GM21360 (cell line): ENCODE measurements around the gene TREML1.
"Not testable (repeated sequence)": the region's sequence is repeated elsewhere in the genome, so short reads cannot be mapped to it uniquely, and the experiment has no call there.

Experiments
- ATAC-seq: cut with Tn5 transposase; IDR thresholded peaks from one replicate; pipeline ENCODE4 v1.9.1; 2021; ENCODE audit warnings: mild to moderate bottlenecking, moderate library complexity; ENCODE audit not compliant: unreplicated experiment

TREML1 gene

GRCh38 chr6:41153451-41153850, 696 bp downstream of the TREML1 start:
- ATAC-seq: no peak

DNA sequence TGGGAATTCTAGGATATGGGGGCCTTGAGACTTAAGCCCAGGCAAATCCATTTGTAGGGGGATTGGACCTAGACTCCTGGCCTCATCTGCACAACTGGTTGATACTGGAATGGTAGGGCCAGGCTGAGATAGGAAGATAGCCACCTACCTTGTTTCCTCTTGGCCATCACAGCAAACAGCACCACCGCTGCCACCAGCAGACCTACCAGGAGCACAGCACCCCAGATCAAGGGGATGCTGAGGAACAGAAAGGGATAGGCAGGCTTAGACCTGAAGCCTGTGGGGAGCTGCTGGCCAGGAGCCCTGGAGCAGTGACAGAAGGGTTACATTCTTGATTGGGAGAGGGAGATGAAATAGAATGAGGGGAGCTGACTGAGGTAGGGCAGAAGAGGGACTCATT, 3.5 kb downstream of the TREML1 start:
- ATAC-seq: no peak

DNA sequence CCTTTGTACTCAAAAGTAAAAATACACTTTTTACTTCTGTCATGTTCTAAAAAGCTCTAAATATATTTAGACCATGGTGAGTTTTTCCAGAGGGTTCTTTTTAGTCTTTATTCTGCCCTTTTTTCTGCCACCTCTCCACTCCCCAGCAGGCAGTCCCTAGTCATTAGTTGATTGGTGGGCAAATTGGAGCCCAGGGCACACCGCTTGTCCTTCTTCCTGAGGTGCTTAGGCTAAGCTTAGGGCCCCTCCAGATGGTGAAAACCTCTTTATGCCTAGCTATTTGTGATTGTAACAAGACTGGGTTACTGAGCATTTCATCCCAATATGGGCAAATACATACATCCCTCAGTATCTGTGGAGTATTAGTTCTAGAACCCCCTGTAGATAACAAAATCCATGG, 6.2 kb downstream of the TREML1 start:
- ATAC-seq: no peak

GRCh38 chr6:41136911-41137310, 17.2 kb downstream of the TREML1 start:
- no peak for ATAC-seq

- no peak for ATAC-seq
Observed at GRCh38 chr6:41135062-41135832, 18.9 kb downstream of the TREML1 start.

- no peak for ATAC-seq
Observed at GRCh38 chr6:41132254-41132653, 21.9 kb downstream of the TREML1 start.

DNA sequence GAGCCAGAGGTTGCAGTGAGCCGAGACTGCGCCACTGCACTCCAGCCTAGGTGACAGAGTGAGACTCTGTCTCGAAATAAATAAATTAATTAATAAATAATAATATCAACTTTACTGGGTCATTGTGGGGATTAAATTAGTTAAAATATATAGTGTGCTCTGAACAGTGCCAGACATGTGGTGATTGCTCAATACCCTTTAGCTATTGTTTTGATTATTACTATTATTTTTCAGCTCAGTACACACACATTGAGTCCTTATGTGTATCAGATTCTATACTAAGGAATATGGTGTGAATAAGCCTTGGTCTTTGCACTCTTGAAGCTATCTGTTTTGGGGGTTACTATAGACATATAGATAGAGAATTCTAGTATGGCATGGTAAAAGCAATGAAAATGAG, 28.9 kb downstream of the TREML1 start:
- ATAC-seq: no peak

- ATAC-seq: no peak
Observed at GRCh38 chr6:41122918-41123317, 31.2 kb downstream of the TREML1 start.

DNA sequence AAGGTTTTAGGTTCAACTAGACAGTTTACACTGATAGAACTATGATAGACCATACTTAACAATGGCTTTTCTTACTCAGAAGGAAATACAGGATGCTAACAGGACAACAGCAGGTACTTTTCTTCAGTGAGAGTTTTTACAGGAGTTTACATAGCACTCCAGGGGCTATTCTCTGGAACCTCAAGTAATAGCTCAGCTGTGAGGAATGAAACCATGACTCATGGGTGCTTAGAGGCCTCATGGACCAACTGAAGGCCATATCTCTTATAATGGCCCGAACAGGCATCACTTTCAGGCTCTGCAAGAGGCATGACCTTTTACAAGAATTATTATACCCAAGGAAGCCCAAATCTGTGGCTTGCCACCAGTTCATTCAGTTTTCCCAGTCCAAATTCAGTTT, 31.8 kb downstream of the TREML1 start:
- ATAC-seq: no peak

- no peak for ATAC-seq
Observed at GRCh38 chr6:41120058-41120457, 34.1 kb downstream of the TREML1 start.

- ATAC-seq: no peak
Observed at GRCh38 chr6:41119508-41119907, 34.6 kb downstream of the TREML1 start.

- ATAC-seq: not testable (repeated sequence)
Observed at GRCh38 chr6:41115027-41115426, 39.1 kb downstream of the TREML1 start.

DNA sequence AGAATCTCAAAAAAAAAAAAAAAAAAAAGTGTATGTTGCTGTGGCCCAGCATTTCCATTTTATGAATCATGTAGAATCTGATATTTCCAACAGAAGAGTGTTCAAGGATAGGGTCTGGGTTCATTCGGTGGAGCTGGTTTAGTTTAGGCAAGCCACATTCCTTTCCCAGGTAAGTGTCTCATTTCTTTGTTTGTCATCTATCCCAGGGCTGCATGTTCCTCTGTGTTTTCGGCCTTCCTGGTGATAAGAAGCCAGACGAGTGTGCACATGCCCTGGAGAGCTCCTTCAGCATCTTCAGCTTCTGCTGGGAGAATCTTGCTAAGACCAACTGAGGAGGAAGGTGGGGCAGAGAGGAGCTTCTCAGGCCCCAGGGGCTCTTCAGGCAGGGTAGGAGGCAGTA, 43.1 kb downstream of the TREML1 start:
- no peak for ATAC-seq

DNA sequence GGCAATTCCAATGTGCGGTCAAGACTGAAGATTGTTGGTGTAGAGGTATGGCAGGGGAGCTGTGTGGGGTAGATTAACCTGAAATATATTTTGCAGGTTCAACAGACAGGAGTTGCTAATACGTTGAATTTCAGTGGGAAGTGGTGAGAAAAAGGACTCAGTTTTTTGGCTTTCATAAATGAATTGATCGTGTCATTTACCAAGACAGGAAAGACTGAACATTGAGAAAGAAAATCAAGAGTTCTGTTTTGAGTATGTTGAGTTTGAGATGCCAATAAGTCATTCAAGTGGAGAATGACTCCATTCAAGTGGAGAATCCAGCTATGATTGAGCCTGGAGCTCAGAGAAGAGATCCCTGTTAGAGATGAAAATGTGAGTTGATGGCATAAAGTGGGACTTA, 50.3 kb downstream of the TREML1 start:
- no peak for ATAC-seq

DNA sequence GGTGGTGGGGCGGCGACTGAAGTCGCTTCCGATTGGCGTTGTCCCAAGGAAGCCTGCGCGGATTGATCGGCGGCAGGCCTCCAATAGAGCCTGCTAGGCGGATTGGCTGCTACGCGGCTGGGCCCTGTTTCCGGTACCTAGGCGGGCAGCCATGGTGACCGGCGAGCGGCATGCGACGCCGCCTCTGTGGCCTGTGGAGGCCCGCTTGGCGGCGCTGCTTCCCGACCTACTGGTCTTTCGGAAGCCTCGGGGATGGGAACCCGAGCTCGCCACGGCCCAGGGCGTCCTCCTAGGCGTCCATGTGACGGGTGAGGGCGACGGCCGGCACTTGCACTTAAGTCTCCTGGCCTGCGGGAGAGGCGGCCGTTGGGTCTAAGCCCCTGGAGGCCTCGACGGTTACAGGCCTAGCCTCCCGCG, 53.3 kb downstream of the TREML1 start:
- no peak for ATAC-seq
